HG02943 (cell line): ENCODE data around the gene ZNF649.

Experiments
- ATAC-seq: cut with Tn5 transposase; IDR thresholded peaks from one replicate; pipeline ENCODE4 v1.9.1; 2021; ENCODE audit warnings: mild to moderate bottlenecking, low read depth, moderate library complexity; ENCODE audit not compliant: unreplicated experiment

Gene ZNF649

GRCh38 chr19:51889934-51890333, 14.9 kb downstream of the ZNF649 start:
- ATAC-seq = no peak

GRCh38 chr19:51887522-51888498, 17.0 kb downstream of the ZNF649 start, which contains the start of gene ZNF577:
TSS of gene ZNF577 (minus strand) at chr19:51887951. CDS start at chr19:51880382, 7,569 bp downstream.
- no peak for ATAC-seq

GRCh38 chr19:51884713-51885112, 20.1 kb downstream of the ZNF649 start:
- ATAC-seq = no peak

- no peak for ATAC-seq
Measured at GRCh38 chr19:51882518-51882917, 22.3 kb downstream of the ZNF649 start.

GRCh38 chr19:51873097-51873496, 31.7 kb downstream of the ZNF649 start:
- ATAC-seq = no peak

GRCh38 chr19:51861870-51862622, 42.8 kb downstream of the ZNF649 start:
- no peak for ATAC-seq
